ENCODE measurements around the gene FBXW11.
"Not testable (repeated sequence)": the region's sequence is repeated elsewhere in the genome, so short reads cannot be mapped to it uniquely, and the experiment has no call there.

Gene FBXW11

DNA sequence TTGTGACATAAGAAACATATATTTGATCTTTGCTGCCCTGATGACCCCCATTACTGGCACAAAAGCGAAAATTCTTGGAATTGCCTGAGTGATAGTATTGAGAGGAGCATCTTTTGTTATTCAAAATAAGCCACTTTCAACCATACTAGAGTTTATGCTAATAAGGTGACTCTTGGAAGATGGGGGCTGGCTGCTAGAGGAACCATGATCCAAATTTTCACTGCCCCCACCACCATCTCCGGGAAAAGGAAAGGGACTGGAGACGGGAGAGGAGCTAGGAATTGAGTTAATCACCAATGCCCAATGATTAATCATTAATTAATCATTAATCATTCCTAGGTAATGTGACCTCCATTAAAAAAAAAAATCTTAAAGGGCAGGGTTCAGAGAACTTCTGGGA is 25.6 kb downstream of the FBXW11 start:
- DNase-seq: no peak

DNA sequence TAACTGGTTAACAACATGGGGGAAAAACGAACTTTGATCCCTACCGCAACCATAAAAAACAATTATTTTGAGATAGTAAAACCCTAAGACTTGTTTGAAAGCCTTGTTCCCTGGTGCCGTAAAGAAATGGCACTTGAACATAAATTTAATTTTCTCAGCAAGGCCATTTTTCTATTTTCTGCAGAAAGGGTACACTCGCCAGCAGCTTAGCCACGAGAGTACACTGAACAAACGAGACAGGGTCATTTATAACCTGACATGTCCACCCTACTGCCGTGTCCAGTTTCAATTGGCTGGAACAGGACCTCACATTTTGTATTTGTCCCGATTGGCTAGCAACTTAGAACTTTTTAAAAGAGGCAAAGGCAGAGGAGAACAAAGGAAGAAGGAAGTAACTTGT is 26.8 kb downstream of the FBXW11 start:
- DNase-seq: no peak

DNA sequence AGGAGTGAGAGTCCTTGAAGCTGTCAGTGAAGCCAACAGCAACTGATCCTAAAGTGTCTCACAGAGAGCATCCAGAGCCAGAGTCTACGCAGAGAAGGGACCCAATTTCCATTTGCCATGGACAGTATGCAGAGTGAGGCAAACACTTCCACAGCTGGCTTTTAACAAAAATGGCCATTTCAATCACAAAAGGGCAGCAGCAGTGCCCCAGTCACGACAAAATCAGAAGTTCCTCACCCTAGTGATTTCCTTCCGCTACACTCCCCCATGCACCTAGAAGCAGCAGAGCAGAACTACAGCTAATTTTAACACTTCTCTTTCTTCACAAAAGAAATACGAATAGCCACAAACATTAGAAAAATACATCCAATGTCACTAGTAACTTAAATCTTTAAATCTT is 27.9 kb downstream of the FBXW11 start:
- DNase-seq: no peak

DNA sequence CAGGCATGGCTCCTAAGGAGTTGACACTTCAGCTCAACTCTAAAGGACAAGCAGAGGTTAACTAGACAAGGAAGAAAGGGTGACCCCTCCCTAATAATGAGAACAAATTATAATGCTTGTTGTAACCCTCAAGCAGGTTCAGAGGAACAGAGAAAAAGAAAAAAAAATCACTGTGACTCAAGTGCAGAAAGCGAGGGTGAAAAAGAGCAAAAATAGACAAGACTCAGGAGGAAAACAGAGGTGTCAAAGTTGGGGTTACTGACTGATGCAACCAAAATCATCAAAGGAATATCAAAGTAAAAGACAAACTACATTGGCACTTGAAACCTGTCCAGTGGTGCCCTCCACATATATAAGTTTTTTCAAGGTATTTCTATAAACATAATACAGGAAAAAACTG is 28.4 kb downstream of the FBXW11 start:
- no peak for DNase-seq

DNA sequence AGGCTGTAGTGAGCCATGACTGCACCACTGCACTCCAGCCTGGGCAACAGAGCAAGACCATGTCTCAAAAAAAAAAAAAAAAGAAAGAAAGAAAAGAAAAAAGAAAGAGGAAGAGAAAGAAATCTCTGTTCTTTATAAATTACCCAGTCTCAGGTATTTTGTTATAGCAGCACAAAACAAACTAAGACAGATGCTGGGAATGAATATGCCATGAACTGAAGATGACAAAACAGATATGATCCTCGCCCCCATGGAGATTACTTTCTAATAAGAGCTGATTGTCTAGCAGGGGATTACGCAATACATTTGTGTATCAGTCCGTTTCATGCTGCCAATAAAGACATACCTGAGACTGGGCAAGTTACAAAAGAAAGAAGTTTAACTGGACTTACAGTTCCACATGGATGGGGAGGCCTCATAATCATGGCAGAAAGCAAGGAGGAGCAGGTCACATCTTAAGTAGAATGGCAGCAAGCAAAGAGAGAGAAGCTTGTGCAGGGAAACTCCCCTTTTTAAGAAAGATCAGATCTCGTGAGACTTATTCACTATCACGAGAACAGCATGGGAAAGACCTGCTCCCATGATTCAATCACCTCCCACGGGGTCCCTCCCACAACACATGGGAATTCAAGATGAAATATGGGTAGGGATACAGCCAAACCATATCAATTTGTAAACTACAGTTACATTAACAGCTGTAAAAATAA is 29.0 kb downstream of the FBXW11 start:
- not testable (repeated sequence) for DNase-seq

DNA sequence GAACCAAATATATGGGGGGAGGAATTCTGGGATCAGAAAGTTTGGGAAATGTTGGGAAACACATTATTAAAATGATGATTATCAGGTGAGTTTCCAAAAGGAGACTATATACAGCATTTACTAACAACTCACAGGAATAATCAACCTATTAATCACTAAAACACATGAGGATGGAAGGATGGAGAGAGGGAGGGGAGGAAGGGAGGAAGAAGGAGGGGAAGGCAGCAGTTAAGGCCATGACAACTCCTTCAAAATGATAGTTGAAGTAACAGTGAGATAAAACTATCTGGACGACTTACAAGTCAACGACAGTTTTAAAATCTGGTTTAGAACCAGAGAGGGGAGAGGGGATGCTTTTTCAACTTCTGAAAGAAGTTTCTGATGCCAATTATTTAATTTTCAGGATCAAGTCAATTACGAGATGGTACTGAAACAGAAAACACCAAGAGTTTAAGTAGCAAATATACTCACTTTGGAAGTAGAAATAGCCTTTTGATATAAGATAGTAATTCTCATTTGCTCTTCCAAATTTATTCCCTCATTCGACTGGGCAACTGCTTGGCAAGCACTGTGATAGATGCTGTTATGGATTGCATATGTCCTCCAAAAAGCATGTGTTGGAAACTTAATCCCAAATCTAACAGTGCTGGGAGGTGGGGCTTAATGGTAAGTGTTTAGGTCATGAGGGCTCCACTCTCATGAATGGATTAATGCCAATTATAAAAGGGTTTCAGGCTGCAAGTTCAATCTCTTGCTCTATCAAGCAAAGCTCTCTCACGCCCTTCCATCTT is 30.4 kb downstream of the FBXW11 start:
- no peak for DNase-seq

DNA sequence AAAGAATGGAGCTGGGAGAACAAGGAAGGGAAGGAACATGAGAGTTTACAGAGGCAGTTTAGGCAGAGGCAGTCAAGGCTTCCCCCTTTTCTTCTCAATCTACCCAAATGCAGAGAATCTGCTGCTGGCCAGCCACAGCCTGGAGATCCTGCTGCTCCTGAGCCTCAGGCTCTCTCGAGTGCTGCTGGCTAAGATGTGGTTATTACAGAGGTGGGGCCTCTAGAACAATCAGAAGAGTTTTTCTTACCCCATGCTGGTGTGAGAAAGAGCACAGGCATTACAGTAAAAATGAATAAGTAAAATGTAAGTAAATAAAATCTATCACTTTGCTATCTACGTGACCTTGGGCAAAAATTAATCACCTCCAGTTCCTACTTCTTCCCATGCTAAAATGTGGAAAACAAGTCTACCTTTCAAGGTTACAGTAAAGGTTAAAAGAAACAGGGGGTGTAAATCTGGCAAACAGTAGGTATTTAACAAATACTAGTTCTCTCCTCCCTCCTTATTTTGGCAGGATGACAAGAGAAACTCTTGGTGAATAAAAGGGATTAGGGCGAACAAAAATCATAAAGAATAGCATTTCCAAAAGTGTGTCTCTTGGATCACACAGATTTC is 31.1 kb downstream of the FBXW11 start:
- DNase-seq: no peak

DNA sequence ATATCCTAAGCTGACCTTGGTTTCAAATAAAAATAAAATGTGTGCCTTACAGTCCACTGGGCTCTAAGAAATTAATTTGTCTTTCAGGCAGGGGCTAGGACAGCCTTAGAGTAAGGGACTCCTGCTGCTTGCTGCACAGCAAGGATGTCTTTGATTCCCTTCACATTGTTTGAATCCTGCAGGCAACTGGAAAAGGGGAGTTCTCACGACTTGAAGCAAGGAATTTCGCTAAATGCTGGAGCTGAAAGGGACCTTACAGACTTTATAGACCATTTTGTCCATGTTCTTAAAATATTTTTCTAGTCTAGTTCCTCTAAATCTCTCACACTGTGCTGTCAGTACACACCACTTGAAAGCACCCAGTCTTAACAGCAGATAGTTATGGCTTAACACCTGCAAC is 35.6 kb downstream of the FBXW11 start:
- DNase-seq: no peak

DNA sequence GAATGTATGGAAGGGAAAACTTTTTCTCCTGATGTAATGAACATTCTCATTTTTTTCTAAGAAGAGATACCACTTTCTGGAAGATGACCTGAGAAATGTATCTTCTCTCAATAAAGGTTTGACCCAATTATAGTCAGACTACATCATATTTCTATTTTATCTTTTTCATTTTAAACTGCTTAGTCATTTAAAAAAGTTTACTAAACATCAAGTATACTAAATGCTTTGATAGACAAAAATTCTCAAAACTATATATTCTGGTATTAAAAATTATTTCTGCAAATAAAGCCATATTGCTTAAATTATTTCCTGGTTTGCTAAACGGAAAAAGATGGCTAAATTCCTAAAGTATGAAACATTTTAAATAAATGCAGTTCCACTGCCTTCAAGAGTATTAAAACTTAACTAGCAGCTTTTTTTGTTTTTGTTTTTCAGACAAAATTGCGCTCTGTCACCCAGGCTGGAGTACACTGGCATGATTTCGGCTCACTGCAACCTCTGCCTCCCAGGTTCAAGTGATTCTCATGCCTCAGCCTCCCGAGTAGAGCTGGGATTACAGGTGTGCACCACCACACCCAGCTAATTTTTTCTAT is 37.1 kb downstream of the FBXW11 start:
- DNase-seq: no peak

DNA sequence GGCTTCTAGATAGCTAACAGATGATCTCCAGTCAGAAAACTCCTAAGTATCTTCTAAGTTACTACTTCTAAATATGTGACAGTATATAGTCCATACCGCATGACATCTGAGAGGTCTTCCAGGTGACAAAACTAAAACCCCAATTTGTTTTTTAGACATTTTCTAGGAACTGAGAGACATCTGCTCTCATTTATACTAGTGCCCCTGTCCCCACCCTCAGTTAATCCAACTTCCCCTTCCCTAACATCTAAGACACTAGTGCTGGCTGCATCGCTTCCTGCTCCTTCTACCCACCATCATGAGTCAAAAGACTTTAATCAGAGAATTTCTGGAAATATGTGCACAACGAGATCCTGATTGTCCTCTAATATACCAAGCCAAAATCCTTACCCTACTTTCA is 37.9 kb downstream of the FBXW11 start:
- DNase-seq: no peak

DNA sequence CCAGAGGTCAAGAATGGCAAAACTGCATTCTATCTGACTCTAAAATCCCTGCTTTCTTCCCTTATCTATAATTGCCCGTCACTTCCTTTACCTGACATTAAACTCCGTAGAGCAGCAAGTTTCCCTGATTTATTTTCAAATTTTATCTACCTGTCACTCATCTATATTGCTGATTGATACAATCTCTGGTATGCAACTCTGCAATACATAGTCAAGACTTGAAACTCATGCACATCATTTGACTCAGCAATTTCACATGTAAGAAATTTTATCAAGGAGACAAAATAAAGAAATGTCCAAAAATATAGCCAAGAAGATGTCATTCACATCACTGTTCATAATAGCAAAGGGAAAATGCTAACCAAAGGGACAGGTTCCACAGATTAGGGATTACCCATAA is 39.5 kb downstream of the FBXW11 start:
- no peak for DNase-seq

DNA sequence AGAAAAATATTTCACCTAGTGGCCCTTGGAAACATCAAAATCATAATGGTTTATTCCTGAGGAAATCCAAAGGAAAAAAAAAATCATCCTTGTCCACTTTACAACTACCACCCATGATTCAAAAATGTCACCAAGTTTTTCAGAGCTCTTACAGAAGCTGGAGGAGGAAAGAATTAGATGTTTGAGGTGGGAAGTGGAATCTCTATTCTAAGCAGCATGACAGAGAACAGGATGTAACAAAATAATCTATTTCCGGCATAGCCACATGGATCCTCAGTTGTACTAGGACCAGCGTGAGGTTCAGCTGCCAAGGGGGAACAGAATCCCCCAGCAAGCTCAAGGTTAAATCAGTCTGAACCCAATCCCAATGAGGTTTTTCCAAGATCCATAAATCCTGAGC is 40.2 kb downstream of the FBXW11 start:
- DNase-seq: no peak

DNA sequence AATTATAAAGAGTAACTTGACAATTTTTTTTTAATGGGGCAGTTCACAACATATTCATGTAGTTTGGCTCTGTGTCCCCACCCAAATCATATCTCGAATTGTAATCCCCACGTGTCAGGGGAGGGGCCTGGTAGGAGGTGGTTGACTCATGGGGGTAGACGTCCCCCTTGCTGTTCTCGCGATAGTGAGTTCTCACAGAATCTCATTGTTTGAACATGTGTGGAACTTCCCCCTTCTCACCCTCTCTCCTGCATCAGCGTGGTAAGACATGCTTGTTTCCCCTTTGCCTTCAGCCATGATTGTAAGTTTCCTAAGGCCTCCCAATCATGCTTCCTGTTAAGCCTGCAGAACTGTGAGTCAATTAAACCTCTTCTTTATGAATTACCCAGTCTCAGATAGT is 40.7 kb downstream of the FBXW11 start:
- DNase-seq: peak; percentile 22

DNA sequence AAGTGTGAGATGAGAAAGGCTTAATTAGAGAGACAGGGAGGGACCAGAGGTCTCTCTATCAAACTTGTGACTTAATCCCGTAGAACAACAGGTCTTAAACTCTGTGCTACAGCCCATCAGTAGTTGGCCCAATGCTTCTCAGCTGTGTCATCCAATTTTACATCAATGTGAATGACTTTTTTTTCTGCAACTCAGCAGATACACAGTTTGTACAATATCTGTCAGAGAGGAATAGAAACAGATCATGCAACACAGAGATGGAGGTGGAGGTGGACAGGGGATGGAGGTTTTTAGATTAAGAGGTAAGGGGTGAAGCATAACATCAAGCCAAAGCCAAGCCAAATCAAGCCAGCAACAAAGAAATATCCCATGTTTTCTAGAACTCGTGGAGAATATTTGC is 43.0 kb downstream of the FBXW11 start:
- DNase-seq: no peak

DNA sequence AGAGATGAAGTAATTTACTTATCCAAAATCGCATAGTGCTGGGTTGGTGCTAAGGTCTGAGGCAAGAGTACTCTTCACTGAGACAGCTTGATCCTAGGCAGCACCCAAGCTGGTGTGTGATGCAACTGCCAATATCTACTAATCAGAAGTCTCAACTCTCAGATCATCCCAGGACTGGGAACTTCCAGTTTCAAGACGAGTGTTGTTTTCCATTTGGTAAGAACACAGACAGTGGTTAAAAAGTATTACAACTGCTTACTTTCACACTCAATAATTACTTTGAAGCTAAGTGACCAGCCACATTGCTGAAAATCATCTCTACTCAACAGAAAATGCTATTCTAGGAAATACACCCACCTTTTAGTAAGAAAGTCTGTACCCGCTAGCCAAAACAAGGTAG is 45.3 kb downstream of the FBXW11 start:
- peak; percentile 4 for DNase-seq

DNA sequence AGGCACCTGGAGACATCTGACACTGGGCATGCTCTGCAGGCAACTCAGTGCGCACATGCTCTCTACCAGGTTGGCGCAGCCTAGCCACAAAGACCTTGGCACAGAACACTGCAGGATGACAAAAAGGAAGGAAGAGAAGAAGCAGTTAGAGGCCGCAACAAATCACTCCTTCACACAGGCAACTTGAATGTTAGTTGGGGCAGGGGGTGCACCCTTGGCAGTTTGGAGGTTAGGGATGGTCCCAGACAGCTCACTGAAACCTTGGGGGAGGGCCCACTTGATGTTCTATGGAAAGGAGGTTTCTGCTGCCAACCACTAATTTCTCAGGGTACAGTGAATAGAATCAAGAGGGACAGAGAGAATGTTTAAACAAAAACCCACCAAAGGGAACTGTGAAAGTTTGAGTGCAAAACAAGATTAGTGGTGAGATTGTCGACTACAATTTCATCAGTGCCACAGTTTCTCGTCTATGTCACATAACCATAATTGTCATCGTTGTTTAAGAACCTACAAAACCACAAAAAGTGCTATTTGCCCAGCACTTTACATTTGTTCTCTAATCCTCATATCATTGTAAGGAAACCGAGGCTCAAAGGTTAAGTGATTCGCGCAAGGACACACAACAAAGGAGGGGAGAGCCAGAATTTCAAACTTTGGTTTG is 48.7 kb downstream of the FBXW11 start:
- DNase-seq: peak; percentile 33

DNA sequence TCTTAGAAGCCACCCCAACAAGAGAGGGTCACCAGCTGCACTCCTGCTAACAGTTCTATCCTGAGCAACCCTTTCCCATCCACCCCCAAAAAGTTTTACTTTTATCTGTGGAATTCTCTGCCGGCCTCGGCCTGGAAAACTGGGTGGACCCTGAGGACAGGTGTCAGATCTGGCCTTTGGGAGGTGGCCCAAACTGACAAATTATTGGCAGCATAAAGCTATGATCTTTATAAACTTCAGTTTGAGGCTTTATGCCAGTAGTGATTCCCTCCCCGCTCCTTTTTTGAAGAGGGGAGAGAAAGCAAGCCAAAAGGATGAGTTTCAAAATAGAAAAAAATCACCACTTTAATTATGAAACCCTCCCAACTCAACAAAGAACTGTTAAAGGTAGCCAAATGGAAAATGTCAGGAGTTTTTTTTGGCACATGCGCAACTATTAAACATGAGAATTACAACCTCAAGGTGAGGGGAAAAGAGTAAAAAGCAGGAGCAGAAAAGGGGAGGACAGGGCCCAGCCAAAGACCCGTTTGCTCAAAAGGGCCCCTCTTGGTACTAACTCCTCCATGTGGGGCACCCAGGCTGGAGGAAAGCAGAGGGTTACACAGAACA is 49.4 kb downstream of the FBXW11 start:
- no peak for DNase-seq

DNA sequence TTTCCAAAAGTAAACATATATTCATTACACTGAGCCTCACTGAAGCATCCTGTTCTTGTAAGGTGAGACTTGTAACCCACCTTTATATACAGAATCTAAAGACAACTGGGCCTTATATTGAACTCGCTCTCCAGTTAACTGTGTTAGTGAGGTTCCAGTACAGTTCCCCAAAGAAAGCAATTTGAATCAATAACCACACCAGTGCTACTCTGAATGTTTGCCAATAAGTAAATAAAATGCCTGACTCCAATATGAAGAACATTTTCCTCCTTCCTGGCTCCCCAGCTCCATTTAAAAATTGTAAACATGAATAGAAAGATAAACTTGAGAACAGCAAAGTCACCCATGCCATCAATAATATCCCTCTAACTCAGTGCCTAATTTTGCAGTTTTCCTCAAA is 50.1 kb downstream of the FBXW11 start:
- no peak for DNase-seq

DNA sequence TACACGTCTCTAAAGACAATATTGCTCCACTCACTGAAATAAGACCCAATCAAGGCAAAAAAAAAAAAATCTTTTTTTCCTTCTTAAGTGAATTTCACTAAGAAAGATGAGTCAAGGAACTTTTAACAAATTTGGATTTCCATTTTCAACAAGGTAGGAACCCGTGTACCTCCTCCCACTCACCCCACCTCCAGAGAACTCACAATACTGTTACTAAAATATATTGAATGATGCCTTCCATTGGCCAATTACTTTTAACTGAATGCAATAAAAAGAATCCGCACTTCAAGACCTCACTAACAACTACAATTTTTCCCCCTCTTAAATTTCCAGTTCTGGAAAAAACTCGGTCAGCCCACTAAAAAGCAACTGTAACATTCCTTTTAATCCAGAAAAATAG is 50.7 kb downstream of the FBXW11 start:
- no peak for DNase-seq

DNA sequence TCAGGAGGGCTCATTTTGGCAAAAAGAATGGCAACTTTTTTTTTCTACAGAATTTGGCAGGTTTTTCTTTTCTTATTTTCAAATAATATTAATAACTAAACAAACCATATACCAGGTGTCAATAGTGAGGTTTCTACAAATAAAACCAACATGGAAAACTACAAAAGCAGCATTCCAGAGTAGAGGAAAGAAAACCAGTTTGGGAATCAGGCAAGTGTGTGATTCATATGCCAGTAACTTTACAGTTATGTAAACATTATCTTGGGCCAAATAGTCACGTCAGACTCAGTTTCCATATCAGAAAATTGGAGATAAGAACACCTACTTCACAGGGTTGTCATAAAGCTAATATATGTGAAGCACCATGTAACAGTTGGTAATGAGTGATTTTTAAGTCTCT is 51.7 kb downstream of the FBXW11 start:
- no peak for DNase-seq

DNA sequence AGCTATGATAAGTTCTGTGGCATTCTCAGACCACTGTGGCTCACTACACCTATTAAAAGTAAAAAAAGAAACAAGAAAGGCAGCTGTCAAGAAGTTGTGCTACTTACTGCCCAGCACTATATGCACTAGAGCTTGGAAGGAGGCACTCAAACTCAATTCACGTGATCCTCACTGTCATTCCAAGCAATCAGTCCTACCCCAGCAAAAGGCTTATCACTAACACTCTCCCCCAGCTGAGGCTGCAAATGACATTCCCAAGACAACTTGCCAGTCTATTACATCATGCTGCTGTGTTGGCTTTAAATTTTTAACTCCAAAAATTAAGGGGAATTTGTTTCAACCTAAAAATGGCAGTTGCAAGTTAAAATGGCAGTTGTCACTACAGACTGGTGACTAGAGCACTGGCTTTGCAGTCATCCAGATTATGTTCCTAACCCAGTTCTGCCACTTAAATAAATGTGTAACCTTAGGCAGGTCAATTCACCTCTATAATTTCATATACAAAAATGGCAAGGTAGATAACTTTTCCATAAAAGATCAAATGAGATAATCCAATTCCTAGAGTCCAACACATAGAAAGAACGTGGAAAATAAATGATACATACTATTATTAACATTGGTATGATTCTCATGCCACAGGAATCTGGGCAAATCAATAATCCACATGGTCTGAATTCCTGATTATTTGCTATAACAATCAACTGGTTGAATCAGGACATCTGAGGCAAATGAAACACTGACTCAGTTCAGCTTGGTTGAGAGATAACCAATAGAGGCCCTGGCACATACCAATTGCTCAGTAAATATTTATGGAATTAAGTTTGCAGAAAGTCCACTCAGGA is 52.4 kb downstream of the FBXW11 start:
- no peak for DNase-seq

DNA sequence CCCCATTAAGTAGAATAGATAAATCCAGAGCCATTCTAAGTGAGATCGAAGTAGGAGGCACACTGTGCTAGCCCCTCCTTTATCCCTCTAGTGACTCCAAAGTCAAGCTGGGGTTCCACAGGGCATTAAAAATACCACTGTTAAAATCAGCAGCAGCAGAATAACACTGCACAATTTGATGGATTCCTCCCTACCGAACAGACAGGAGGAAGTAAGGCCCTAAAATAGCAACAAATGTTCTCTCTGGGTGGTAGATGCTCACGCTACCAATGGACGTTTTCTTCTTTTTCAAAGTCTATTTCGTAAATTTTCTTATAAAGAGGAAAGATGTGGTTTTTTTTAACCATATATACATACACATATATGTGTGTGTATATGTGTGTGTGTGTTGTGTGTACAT is 54.4 kb downstream of the FBXW11 start:
- no peak for DNase-seq

All from stimulated activated naive CD4-positive, alpha-beta T cell treated with Interleukin-2 at 50 U/mL for 16 hours (primary cell).